HG02970 (cell line): Measurements from ENCODE around the gene KDM3B.

Experiments used
- ATAC-seq: cut with Tn5 transposase; IDR thresholded peaks from one replicate; pipeline ENCODE4 v1.9.1; 2021; ENCODE audit warnings: mild to moderate bottlenecking, moderate library complexity, moderate number of reproducible peaks; ENCODE audit not compliant: unreplicated experiment, low FRiP score

KDM3B gene

DNA sequence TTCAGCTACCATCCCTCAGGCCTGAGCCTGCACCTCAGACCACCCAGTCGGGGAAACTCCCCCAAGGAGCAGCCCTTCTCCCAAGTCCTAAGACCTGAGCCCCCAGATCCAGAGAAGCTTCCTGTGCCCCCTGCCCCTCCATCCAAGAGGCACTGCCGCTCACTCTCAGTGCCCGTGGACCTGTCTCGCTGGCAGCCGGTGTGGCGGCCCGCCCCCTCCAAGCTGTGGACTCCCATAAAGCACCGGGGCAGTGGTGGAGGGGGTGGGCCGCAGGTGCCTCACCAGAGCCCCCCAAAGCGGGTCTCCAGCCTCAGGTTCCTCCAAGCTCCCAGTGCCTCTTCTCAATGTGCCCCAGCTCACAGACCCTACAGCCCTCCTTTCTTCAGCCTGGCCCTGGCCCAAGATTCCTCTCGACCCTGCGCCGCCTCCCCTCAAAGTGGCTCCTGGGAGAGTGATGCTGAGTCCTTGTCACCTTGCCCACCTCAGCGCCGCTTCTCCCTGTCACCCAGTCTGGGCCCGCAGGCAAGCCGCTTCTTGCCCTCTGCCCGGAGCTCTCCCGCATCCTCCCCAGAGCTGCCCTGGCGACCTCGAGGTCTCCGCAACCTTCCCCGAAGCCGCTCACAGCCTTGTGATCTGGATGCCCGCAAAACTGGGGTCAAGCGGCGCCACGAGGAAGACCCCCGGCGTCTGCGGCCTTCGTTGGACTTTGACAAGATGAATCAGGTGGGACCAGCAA is 7.4 kb upstream of the KDM3B start:
- no peak for ATAC-seq

- no peak for ATAC-seq
Measured at GRCh38 chr5:138346889-138347288, 5.6 kb upstream of the KDM3B start.

GRCh38 chr5:138349852-138350562 is 2.5 kb upstream of the KDM3B start:
- ATAC-seq: no peak

- no peak for ATAC-seq
Measured at GRCh38 chr5:138350563-138350890, 2.0 kb upstream of the KDM3B start.

- no peak for ATAC-seq
Measured at GRCh38 chr5:138351056-138351455, 1.4 kb upstream of the KDM3B start.

DNA sequence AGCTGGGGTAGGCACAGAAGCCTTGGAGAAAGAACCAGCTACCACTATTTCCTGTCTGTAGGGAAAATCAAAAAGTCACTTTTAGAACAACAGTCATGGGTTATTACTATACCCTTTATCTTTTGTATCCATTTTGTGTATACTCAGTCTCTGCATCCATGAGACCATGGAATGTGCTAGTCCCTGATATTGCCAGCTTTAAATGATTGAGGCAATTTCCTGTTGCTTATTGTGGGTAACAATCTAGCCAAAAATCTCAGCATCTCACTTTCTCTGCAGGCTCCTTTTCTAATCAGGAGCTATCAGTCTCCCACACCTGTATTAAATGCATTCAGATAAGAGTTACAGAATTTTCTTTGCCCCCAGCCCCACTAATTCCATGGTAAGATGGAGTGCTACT is 968 bp upstream of the KDM3B start:
- ATAC-seq: no peak

GRCh38 chr5:138352722-138353559 is 456 bp downstream of the KDM3B start:
- peak; percentile 46 for ATAC-seq

GRCh38 chr5:138353560-138354080 is 1.1 kb downstream of the KDM3B start:
- ATAC-seq: no peak

DNA sequence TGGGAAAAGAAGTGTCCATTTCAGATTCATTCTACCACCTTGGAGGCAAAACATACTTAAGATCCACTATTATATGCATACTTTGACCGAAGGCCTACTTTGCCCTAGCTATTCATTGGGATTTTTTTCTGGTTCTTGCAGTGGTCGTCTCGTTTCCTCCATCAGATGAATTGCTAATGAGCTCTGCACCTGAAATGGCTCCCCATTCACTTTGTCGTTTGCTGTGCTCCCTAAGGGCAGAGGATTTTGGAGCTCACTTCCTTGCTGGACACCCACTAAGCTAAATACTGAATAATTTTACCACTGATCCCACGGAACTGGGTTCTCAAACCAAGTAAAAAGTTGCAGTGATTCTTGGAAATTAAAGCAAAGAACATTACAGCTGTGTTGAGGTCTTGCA is 1.9 kb downstream of the KDM3B start:
- ATAC-seq: no peak

DNA sequence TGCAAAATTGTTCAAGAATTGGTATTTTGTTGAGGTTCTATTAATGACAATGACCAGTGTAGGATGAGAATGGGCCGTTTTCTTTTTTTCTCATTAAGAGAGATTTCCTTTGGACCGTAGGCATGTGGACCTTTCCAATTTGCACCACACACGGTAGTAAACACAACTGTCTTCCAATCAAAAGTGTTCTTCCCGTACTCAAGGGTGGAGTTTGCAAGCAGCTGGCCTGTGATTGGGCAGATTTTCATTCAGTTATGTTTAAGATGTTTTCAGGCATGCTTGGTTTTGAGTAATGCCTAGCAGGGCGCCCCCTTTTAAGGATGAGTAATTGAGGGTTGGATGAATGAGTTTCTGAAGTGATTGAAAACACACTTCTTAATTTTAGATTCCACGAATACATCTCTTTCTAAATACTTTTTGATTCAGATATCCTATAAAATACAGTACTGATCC is 2.5 kb downstream of the KDM3B start:
- ATAC-seq: no peak

DNA sequence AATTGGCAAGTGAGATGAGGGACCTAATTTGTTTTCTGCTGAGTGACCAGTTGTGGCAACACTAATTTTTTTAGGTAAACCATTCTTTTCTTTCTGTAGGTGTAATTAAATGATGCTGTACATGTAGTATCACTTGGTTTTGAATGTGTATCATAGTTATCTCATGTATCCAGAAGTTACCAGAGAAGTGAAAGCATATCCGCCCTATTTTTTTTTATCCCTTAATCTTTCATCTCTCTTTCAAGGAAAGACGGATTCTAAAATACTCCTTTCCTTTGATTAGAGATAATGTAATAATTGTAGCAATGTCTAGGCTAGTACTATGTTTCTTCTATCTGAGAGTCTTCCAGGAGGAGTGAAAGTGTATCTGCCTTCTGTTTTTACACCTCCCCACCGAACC is 7.1 kb downstream of the KDM3B start:
- ATAC-seq: no peak

GRCh38 chr5:138360941-138361452 is 8.5 kb downstream of the KDM3B start:
- no peak for ATAC-seq

GRCh38 chr5:138364576-138364975 is 12.1 kb downstream of the KDM3B start:
- no peak for ATAC-seq

GRCh38 chr5:138366632-138367382 is 14.3 kb downstream of the KDM3B start:
- no peak for ATAC-seq

- ATAC-seq: no peak
Measured at GRCh38 chr5:138369261-138369660, 16.8 kb downstream of the KDM3B start.

DNA sequence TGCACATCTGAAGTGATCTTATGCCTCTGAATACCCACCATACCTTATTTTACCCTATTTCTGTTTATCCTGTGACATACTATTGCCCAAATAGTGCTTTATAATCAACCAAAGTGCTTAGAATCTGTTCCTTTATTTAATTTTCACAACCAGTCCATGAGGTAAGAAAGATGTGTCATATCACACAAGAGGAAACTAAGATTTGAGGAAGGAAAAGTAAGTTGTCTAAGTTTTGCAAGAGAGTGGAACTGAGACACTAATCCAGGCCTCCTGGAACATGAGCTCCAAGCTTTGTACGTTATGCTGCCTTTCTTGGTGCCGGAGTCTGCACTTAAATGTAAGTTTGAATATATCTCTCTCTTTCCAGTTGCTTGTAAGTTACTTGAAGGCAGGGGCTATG is 17.2 kb downstream of the KDM3B start:
- ATAC-seq: no peak

DNA sequence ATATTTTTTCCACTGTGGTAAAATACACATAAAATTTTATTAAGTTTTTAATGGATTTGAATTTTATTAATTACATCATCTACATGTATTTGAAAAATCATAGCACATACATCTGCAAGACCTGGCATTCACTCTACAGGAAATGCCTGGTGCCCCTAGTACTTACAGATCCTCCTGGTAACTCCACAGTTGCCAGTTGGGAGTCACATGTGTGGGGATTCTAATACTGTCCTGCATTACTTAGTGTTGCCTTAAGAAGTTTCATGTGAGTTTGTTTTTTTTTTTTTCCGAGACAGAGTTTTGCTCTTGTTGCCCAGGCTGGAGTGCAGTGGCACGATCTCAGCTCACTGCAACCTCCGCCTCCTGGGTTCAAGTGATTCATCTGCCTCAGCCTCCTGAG is 18.1 kb downstream of the KDM3B start:
- no peak for ATAC-seq

- ATAC-seq: no peak
Measured at GRCh38 chr5:138371454-138371853, 19.0 kb downstream of the KDM3B start.

DNA sequence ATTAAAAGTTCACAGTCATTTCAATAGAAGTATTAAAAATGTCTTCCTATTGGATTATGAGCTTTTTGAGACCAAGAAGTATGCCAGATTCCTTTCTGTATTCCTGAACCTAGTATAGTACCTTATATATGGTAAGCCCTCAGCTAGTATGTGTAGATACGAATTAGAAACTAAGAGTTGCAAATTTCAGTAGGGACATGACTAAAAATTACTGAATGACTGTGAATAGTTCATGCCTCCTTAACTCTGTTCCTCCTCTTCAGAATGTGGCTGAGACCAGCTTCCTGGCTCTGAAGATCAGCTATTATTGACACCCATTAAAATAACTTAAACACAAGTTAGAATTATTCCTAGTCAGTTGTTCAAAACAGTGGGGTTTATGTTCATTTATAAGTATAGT is 19.7 kb downstream of the KDM3B start:
- no peak for ATAC-seq

GRCh38 chr5:138372653-138373052 is 20.2 kb downstream of the KDM3B start:
- no peak for ATAC-seq
